ENCODE results near the gene FERMT2. TPM values are rescaled to one million over a fixed set of nuclear protein-coding genes. Genes with fewer than 3 reads are reported as not detected.

The FERMT2 gene
- total RNA-seq, 4 donors from 2014 or later: 57.1 to 98.5 (median 74.2) TPM

DNA sequence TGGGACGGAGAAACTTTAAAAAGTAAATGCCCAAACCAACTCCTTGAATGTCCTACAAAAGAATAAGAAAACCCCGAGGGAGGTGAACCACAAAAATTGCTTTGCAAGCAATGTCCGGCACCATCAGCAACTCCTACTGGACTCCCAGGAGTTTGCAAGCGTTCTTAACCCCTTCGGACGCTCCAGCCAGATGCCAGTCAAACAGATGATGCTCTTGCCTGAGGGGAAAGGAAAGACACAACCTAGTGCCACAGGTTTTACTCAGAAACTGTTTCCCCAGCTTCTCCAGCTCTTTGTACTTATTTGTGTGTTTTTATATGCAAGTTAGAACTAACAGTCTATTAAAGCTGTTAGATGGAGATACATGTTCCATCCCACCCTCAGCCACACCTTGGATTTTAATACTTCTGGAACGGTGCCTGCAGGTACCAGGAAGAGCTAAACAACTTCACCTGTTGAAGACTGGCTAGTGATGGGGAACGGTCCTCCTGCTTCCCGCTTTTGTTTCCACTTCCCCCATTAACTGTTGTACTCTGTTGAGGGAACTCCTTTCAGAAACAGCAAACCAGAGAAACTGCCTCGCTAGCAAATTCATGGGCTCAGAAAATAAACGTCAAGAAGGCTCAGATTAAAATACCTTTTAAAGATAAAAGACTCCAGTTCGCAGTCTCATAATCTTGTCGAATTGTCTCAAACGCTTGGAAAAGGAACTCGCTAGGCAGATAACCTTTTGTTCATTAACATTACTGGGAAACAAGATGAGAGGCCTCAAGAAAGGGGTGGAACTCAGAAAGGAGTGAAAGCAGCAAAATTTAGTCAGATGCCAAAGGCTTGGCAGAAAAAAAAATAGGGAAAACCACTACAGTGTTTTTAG, 1.1 kb upstream of the FERMT2 start:
- H3K4me1 ChIP-seq: peaks cover 12 to 16% of the 10 kb centered on the region in 2 donors
- 11 to 14% methylated on average over 15 of the region's 15 CpGs for WGBS, 2 donors
- intact Hi-C loops (cut with DNase I): no loop called here
- H3K9me3 ChIP-seq: no peaks in the 10 kb centered on the region
- TF ChIP-seq, protein P1, sequence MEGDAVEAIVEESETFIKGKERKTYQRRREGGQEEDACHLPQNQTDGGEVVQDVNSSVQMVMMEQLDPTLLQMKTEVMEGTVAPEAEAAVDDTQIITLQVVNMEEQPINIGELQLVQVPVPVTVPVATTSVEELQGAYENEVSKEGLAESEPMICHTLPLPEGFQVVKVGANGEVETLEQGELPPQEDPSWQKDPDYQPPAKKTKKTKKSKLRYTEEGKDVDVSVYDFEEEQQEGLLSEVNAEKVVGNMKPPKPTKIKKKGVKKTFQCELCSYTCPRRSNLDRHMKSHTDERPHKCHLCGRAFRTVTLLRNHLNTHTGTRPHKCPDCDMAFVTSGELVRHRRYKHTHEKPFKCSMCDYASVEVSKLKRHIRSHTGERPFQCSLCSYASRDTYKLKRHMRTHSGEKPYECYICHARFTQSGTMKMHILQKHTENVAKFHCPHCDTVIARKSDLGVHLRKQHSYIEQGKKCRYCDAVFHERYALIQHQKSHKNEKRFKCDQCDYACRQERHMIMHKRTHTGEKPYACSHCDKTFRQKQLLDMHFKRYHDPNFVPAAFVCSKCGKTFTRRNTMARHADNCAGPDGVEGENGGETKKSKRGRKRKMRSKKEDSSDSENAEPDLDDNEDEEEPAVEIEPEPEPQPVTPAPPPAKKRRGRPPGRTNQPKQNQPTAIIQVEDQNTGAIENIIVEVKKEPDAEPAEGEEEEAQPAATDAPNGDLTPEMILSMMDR (IDR thresholded peaks at IDR 0.05): peak in 4 of 6 experiments; percentile 42 to 71 (median 50)
- no peak for TF ChIP-seq POLR2A (IDR thresholded peaks at IDR 0.05)
- H3K4me3 ChIP-seq (replicated peaks in 1 of 3): peak overlapping the region in 2 of 3 donors; percentile 41 to 69
- H3K36me3 ChIP-seq: no peaks in the 10 kb centered on the region
- peak overlapping the region; percentile 97 to 99 (median 98) for H3K27ac ChIP-seq
- peak; percentile 63 to 65 for DNase-seq
- H3K27me3 ChIP-seq: no peaks in the 10 kb centered on the region

- Histone ChIP-seq H3K27ac (peak overlapping the region; percentile 94 to 99 (median 97)), H3K4me1 (peaks cover 12 to 16% of the 10 kb centered on the region in 2 donors), H3K9me3 (no peaks in the 10 kb centered on the region), H3K27me3 (no peaks in the 10 kb centered on the region), H3K36me3 (no peaks in the 10 kb centered on the region), H3K4me3 (replicated peaks in 1 of 3) (peak overlapping the region; percentile 28 to 98 (median 89))
- intact Hi-C loops (cut with DNase I): no loop called here
- 0 to 1% methylated on average over 22 to 24 of the region's 56 CpGs for WGBS, 2 donors
- TF ChIP-seq, protein P1 (IDR thresholded peaks at IDR 0.05): peak in 1 of 6 experiments; percentile 10
- TF ChIP-seq POLR2A (IDR thresholded peaks at IDR 0.05): no peak
- DNase-seq: peak; percentile 63 to 70
Measured at GRCh38 chr14:52950410-52950897, 396 bp downstream of the FERMT2 start.

GRCh38 chr14:52949711-52950409, 990 bp downstream of the FERMT2 start:
- intact Hi-C loops (cut with DNase I): no loop called here
- Histone ChIP-seq H3K27me3 (no peaks in the 10 kb centered on the region), H3K9me3 (no peaks in the 10 kb centered on the region), H3K27ac (peak overlapping the region; percentile 94 to 99 (median 97)), H3K36me3 (no peaks in the 10 kb centered on the region), H3K4me3 (replicated peaks in 1 of 3) (peak overlapping the region; percentile 28 to 98 (median 89)), H3K4me1 (peaks cover 12 to 16% of the 10 kb centered on the region in 2 donors)
- peak; percentile 54 to 66 for DNase-seq
- WGBS, 2 donors: 2% methylated on average over 24 of the region's 24 CpGs
- TF ChIP-seq, protein P1 (IDR thresholded peaks at IDR 0.05): no peak
- TF ChIP-seq POLR2A (IDR thresholded peaks at IDR 0.05): peak; percentile 54 to 83

DNA sequence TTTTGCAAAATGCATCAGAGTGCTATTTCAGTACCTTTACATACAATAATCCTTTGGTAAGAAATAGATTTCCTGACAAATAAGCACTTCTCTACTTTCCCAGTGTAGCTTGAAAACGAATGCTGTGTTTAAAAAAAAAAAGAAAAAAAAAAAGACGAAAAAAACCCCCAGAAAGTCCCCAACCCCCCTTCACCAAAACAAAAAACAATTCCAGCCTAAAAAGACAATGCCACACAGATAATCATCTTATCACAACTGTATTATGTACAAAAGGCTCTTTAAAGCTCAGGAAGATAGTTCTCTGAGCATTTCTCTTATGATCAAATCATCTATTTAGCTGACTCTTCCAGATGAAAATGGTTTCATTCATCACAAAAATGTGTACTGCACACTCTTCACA, 1.6 kb downstream of the FERMT2 start:
- TF ChIP-seq POLR2A (IDR thresholded peaks at IDR 0.05): no peak
- no peaks in the 10 kb centered on the region for H3K36me3 ChIP-seq
- peaks cover 12 to 16% of the 10 kb centered on the region in 2 donors for H3K4me1 ChIP-seq

GRCh38 chr14:52948836-52949235, 2.0 kb downstream of the FERMT2 start:
- Histone ChIP-seq H3K4me1 (peaks cover 12 to 16% of the 10 kb centered on the region in 2 donors), H3K27ac (peak overlapping the region in 2 of 3 donors; percentile 94 to 99), H3K27me3 (no peaks in the 10 kb centered on the region), H3K4me3 (replicated peaks in 1 of 3) (peak overlapping the region in 2 of 3 donors; percentile 89 to 98), H3K9me3 (no peaks in the 10 kb centered on the region), H3K36me3 (no peaks in the 10 kb centered on the region)
- intact Hi-C loops (cut with DNase I): no loop called here
- no peak for TF ChIP-seq POLR2A (IDR thresholded peaks at IDR 0.05)
- TF ChIP-seq, protein P1 (IDR thresholded peaks at IDR 0.05): no peak
- DNase-seq: no peak

More for the DNA sequence above, 1.6 kb downstream of the FERMT2 start:
- WGBS, 2 donors: 8 to 25% methylated on average over 2 of the region's 2 CpGs
- DNase-seq: no peak
- Histone ChIP-seq H3K9me3 (no peaks in the 10 kb centered on the region), H3K27ac (peak overlapping the region in 2 of 3 donors; percentile 94 to 99), H3K4me3 (replicated peaks in 1 of 3) (peak overlapping the region in 2 of 3 donors; percentile 89 to 98), H3K27me3 (no peaks in the 10 kb centered on the region)
- intact Hi-C loops (cut with DNase I): no loop called here
